SK-N-SH (cell line): ENCODE data around the gene OTUD4. TPM values are rescaled to one million over a fixed set of nuclear protein-coding genes. Genes with fewer than 3 reads are reported as not detected.

Experiments used
- CTCF ChIA-PET: fragments of 300-600, 350-600 bp; formaldehyde crosslinking; extraction: SDS; loops from one replicate; lab custom pipeline; 2021; lab: Yijun Ruan, JAX
- POLR2A ChIA-PET: fragments of 350-600 bp; sonication (Branson Sonifier 250); formaldehyde crosslinking; extraction: SDS; loops from one replicate; lab custom pipeline; 2020; ENCODE audit warnings: antibody characterized with exemption, inconsistent platforms; lab: Yijun Ruan, JAX
- DNase-seq: peaks from one replicate; pipeline ENCODE4 v3.0.0; 2012
- H2AFZ ChIP-seq: fragments of 200-600 bp; sonication (generic); 2 replicates; pipeline ENCODE4 v1.8.1; 2016; ENCODE audit warnings: antibody characterized with exemption, mild to moderate bottlenecking, low read depth
- H3F3A ChIP-seq: fragments of 200-600 bp; sonication (generic); replicated peaks from 2 replicates; pipeline ENCODE3; 2016; ENCODE audit warnings: antibody characterized with exemption, mild to moderate bottlenecking; ENCODE audit not compliant: insufficient read depth
- H3K27ac ChIP-seq, 2 experiments: fragments of 200-500 bp in 1 of 2; fragments of 200-600 bp in 1 of 2; sonication (Bioruptor generic) in 1 of 2; sonication (generic), shearing (Covaris generic) in 1 of 2; 2 replicates each; pipeline versions ENCODE4 v1.5.1 to v1.6.1; 2014 to 2016; ENCODE audit warnings: low read depth in 2 of 2, inconsistent platforms in 1 of 2, low read length in 1 of 2, mild to moderate bottlenecking in 1 of 2, mixed read lengths in 1 of 2
- H3K27me3 ChIP-seq: fragments of 200-600 bp; sonication (generic), shearing (Covaris generic); 2 replicates; pipeline ENCODE4 v1.6.1; 2016; ENCODE audit warnings: mixed run types; ENCODE audit not compliant: insufficient read depth
- H3K36me3 ChIP-seq, 2 experiments: fragments of 200-500 bp in 1 of 2; fragments of 200-600 bp in 1 of 2; sonication (Bioruptor generic) in 1 of 2; sonication (generic) in 1 of 2; replicated peaks in 1 of 2; 2 replicates each; pipeline versions ENCODE3 to v1.5.1; 2014 to 2016; ENCODE audit warnings: low read length in 1 of 2, mild to moderate bottlenecking in 1 of 2; ENCODE audit not compliant: insufficient read depth in 2 of 2, control insufficient read depth in 1 of 2
- H3K4me1 ChIP-seq, 2 experiments: fragments of 200-500 bp in 1 of 2; fragments of 200-600 bp in 1 of 2; sonication (Bioruptor generic) in 1 of 2; sonication (generic), shearing (Covaris generic) in 1 of 2; 2 replicates each; pipeline versions ENCODE4 v1.5.1 to v1.6.1; 2014 to 2016; ENCODE audit warnings: low read depth in 1 of 2, low read length in 1 of 2, mixed run types in 1 of 2; ENCODE audit not compliant: insufficient read depth in 2 of 2, control insufficient read depth in 1 of 2
- H3K4me2 ChIP-seq: fragments of 200-600 bp; sonication (generic), shearing (Covaris generic); 2 replicates; pipeline ENCODE4 v1.6.1; 2017; ENCODE audit warnings: mixed run types
- H3K4me3 ChIP-seq, 2 experiments: fragments of 200-500 bp in 1 of 2; fragments of 200-600 bp in 1 of 2; sonication (Bioruptor generic) in 1 of 2; sonication (generic), shearing (Covaris generic) in 1 of 2; 2 replicates each; pipeline versions ENCODE4 v1.5.1 to v1.8.1; 2014 to 2016; ENCODE audit warnings: low read depth in 2 of 2, inconsistent platforms in 1 of 2, low read length in 1 of 2, mild to moderate bottlenecking in 1 of 2, mixed read lengths in 1 of 2, moderate library complexity in 1 of 2
- H3K79me2 ChIP-seq: fragments of 200-600 bp; sonication (generic); 2 replicates; pipeline ENCODE4 v1.8.1; 2017; ENCODE audit warnings: mild to moderate bottlenecking; ENCODE audit not compliant: insufficient read depth
- H3K9ac ChIP-seq: fragments of 200-600 bp; sonication (generic); 2 replicates; pipeline ENCODE4 v1.6.1; 2017; ENCODE audit warnings: mixed run types
- H3K9me2 ChIP-seq: fragments of 200-600 bp; sonication (generic); 2 replicates; pipeline ENCODE4 v1.6.1; 2017; ENCODE audit warnings: mixed run types
- H3K9me3 ChIP-seq: fragments of 200-600 bp; sonication (generic); 2 replicates; pipeline ENCODE4 v1.6.1; 2017; ENCODE audit warnings: mixed run types, mild to moderate bottlenecking, moderate library complexity
- H4K20me1 ChIP-seq: fragments of 200-600 bp; sonication (generic); 2 replicates; pipeline ENCODE4 v1.6.1; 2017; ENCODE audit warnings: mild to moderate bottlenecking, mixed run types; ENCODE audit not compliant: insufficient read depth
- ELF1 ChIP-seq: IDR thresholded peaks from 2 replicates; pipeline ENCODE4 v1.4.0; 2012
- EP300 ChIP-seq, 2 experiments: IDR thresholded peaks; 2 replicates each; pipeline versions ENCODE4 v1.4.0 to v1.6.1; 2012; ENCODE audit warnings: borderline replicate concordance in 1 of 2, low read depth in 1 of 2, low read length in 1 of 2
- EZH2phosphoT487 ChIP-seq: fragments of 200-600 bp; sonication (generic); IDR thresholded peaks from 2 replicates; pipeline ENCODE4 v1.6.1; 2017; ENCODE audit warnings: low read depth, mixed run types, mild to moderate bottlenecking, antibody characterized with exemption, moderate library complexity, borderline replicate concordance
- FOXJ3 ChIP-seq: sonication (generic); formaldehyde crosslinking; IDR thresholded peaks from 2 replicates; pipeline ENCODE4 v1.5.1; 2020; ENCODE audit warnings: mild to moderate bottlenecking, missing genetic modification reagents
- MEF2A ChIP-seq: IDR thresholded peaks from 2 replicates; pipeline ENCODE4 v1.4.0; 2012; ENCODE audit warnings: low read depth, borderline replicate concordance
- MXI1 ChIP-seq: IDR thresholded peaks from 2 replicates; pipeline ENCODE4 v1.6.1; 2012; ENCODE audit warnings: mild to moderate bottlenecking, low read depth, low read length, improper control_type of control experiment
- NFIC ChIP-seq: IDR thresholded peaks from 2 replicates; pipeline ENCODE4 v1.4.0; 2012; ENCODE audit warnings: borderline replicate concordance
- NRF1 ChIP-seq: IDR thresholded peaks from 2 replicates; pipeline ENCODE4 v1.6.1; 2012; ENCODE audit warnings: low read depth, mild to moderate bottlenecking, low read length
- RAD21 ChIP-seq: IDR thresholded peaks from 2 replicates; pipeline ENCODE4 v1.6.1; 2012; ENCODE audit warnings: mild to moderate bottlenecking, low read length
- RCOR1 ChIP-seq: fragments of 150-350 bp; IDR thresholded peaks from 2 replicates; pipeline ENCODE4 v1.6.1; 2017; ENCODE audit warnings: antibody characterized with exemption, low read length
- RFX5 ChIP-seq: IDR thresholded peaks from 2 replicates; pipeline ENCODE4 v1.6.1; 2012; ENCODE audit warnings: mild to moderate bottlenecking, improper control_type of control experiment, low read length
- SMC3 ChIP-seq: IDR thresholded peaks from 2 replicates; pipeline ENCODE4 v1.6.1; 2012; ENCODE audit warnings: low read depth, low read length, improper control_type of control experiment
- TAF1 ChIP-seq: IDR thresholded peaks from 2 replicates; pipeline ENCODE4 v1.6.1; 2012; ENCODE audit warnings: low read depth, mild to moderate bottlenecking, low read length, moderate library complexity, borderline replicate concordance
- TCF12 ChIP-seq: IDR thresholded peaks from 2 replicates; pipeline ENCODE4 v1.4.0; 2012
- WGBS: methylation state at CpG from one replicate; pipeline ENCODE4 v1.1.6; 2017; ENCODE audit warnings: low lambda C conversion rate; 5-methylcytosine and 5-hydroxymethylcytosine counted together
- polyA plus RNA-seq, 3 experiments: library from polyadenylated mRNA; depleted of rRNA; stranded (reverse); fragments of >200 nt; gene quantifications; 2 replicates each; pipeline ENCODE4 v1.2.3, GENCODE V29; 2012
- TF ChIP-seq, protein P1 (sequence below): IDR thresholded peaks from 2 replicates; pipeline ENCODE4 v1.4.0; 2012; ENCODE audit warnings: low read depth, borderline replicate concordance
- TF ChIP-seq, protein P2 (sequence below): IDR thresholded peaks from 2 replicates; pipeline ENCODE4 v1.4.0; 2012; ENCODE audit warnings: low read depth, borderline replicate concordance
- TF ChIP-seq, protein P3 (sequence below): fragments of 150-350 bp; IDR thresholded peaks from 2 replicates; pipeline ENCODE4 v1.6.1; 2017; ENCODE audit warnings: antibody characterized with exemption, low read length, low read depth, borderline replicate concordance

Gene OTUD4
- polyA plus RNA-seq, 1 of the 3 experiments (the other 2 are of a cell fraction) = 8.5 TPM

DNA sequence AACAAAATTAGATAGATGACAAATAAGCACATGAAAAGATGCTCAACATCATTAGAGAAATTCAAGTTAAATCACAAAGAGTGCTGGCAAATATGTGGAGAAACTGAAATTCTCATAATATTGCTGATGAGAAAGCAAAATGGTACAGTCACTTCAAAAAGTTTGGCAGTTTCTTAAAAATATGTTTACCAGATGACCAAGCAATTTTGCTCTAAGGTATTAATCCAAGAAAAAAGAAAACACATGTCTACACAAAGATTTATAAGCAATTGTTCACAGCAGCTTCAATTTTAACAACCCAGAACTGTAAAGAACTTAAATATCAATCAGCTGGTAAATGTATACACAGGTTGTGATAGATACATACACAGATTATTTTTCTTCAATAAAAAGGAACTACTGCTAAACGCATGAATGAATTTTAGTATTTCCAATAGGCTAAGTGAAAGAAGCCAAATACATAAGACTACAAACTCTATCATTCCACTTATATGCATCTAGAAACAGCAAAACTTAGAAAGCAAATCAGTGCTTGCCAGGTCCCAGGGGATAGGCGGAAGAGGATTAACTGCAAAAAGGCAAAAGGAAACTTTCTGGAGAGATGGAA is 11.7 kb downstream of the OTUD4 start:
- CTCF ChIA-PET = interaction anchor here (0.6 kb wide), 1 partner anchor 9 kb away, joined by 3 read pairs; no protein-coding TSS in a partner anchor
- no peak overlapping the region for H3K9ac ChIP-seq
- peaks cover 62% of the 10 kb centered on the region for H3K79me2 ChIP-seq
- no peaks in the 10 kb centered on the region; a peak in 1 of 4 replicates for H3K4me1 ChIP-seq
- DNase-seq = no peak
- POLR2A ChIA-PET = no interaction called here
- peaks cover 45 to 71% of the 10 kb centered on the region in 2 experiments for H3K36me3 ChIP-seq
- no peak overlapping the region for H2AFZ ChIP-seq
- no peak overlapping the region for H3K27ac ChIP-seq
- no peak overlapping the region for H3K4me2 ChIP-seq
- TF ChIP-seq SMC3 (no peak), ELF1 (no peak), TCF12 (no peak), RAD21 (no peak), RFX5 (no peak), MXI1 (no peak), FOXJ3 (CRISPR knock-in tag) (no peak), NFIC (no peak), TAF1 (no peak), MEF2A (no peak), EP300 (IDR thresholded peaks at IDR 0.05; ENCODE audit: borderline replicate concordance in 1 of 2, low read depth in 1 of 2, low read length in 1 of 2) (no peak), RCOR1 (no peak), EZH2phosphoT487 (no peak), NRF1 (no peak)
- TF ChIP-seq, protein P1, sequence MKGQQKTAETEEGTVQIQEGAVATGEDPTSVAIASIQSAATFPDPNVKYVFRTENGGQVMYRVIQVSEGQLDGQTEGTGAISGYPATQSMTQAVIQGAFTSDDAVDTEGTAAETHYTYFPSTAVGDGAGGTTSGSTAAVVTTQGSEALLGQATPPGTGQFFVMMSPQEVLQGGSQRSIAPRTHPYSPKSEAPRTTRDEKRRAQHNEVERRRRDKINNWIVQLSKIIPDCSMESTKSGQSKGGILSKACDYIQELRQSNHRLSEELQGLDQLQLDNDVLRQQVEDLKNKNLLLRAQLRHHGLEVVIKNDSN = no peak
- TF ChIP-seq, protein P2, sequence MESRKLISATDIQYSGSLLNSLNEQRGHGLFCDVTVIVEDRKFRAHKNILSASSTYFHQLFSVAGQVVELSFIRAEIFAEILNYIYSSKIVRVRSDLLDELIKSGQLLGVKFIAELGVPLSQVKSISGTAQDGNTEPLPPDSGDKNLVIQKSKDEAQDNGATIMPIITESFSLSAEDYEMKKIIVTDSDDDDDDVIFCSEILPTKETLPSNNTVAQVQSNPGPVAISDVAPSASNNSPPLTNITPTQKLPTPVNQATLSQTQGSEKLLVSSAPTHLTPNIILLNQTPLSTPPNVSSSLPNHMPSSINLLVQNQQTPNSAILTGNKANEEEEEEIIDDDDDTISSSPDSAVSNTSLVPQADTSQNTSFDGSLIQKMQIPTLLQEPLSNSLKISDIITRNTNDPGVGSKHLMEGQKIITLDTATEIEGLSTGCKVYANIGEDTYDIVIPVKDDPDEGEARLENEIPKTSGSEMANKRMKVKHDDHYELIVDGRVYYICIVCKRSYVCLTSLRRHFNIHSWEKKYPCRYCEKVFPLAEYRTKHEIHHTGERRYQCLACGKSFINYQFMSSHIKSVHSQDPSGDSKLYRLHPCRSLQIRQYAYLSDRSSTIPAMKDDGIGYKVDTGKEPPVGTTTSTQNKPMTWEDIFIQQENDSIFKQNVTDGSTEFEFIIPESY = no peak
- TF ChIP-seq, protein P3, sequence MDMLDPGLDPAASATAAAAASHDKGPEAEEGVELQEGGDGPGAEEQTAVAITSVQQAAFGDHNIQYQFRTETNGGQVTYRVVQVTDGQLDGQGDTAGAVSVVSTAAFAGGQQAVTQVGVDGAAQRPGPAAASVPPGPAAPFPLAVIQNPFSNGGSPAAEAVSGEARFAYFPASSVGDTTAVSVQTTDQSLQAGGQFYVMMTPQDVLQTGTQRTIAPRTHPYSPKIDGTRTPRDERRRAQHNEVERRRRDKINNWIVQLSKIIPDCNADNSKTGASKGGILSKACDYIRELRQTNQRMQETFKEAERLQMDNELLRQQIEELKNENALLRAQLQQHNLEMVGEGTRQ = no peak
- H3K27me3 ChIP-seq = no peaks in the 10 kb centered on the region
- H4K20me1 ChIP-seq = no peaks in the 10 kb centered on the region
- H3K9me3 ChIP-seq = no peaks in the 10 kb centered on the region
- H3F3A ChIP-seq = no peaks in the 10 kb centered on the region
- H3K9me2 ChIP-seq = no peaks in the 10 kb centered on the region
- no peak overlapping the region for H3K4me3 ChIP-seq
- 96% methylated on average over 2 of the region's 2 CpGs for WGBS
